Activated CD8-positive, alpha-beta memory T cell treated with anti-CD3 and anti-CD28 coated beads, Interleukin-2, amount 50 U/mL, for 48 hours (primary cell): ENCODE results near the gene B4GALT1.

Experiments used
- DNase-seq: peaks from one replicate; pipeline ENCODE4 v3.0.0-alpha.2; 2020

B4GALT1 gene, protein sequence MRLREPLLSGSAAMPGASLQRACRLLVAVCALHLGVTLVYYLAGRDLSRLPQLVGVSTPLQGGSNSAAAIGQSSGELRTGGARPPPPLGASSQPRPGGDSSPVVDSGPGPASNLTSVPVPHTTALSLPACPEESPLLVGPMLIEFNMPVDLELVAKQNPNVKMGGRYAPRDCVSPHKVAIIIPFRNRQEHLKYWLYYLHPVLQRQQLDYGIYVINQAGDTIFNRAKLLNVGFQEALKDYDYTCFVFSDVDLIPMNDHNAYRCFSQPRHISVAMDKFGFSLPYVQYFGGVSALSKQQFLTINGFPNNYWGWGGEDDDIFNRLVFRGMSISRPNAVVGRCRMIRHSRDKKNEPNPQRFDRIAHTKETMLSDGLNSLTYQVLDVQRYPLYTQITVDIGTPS

GRCh38 chr9:33167084-33167971, at the start of gene B4GALT1:
TSS of gene B4GALT1 (minus strand) at chr9:33167336. CDS start at chr9:33167169, 167 bp downstream.
- DNase-seq, result peak; percentile 99

DNA sequence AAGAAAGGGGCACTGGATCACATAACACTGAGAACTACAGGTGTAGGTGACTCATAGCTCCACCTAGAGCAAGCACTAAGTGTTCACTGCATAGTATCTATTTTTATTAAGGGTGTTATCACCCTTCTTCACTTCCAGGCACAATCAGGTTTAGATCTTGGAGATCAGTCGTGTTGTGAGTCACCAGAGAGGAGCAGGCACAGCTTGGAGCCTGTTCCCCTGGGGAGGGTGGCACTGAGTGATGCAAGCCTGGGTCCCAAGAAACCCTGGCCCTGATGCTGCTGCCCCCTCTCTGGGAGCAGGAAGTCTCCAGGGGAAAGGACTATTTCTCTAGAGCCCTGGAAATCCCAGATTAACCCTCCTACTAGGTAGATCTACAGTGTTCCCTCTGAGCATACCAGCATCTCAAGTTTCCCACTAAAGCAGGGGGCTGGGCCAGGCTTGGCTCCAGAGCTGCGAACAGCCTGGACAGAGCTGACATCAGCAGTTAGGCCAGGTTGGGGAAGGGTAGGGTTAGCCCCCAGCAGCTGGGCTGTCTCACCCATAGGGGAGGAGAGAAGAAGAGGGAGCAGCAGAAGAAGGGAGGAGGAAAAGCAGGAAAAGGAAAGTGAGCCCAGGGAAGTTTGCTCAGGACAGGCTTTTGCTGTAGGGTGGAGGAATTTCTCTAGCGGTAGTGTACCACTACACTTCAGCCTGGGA, 44.7 kb upstream of the B4GALT1 start:
- DNase-seq, result no peak

DNA sequence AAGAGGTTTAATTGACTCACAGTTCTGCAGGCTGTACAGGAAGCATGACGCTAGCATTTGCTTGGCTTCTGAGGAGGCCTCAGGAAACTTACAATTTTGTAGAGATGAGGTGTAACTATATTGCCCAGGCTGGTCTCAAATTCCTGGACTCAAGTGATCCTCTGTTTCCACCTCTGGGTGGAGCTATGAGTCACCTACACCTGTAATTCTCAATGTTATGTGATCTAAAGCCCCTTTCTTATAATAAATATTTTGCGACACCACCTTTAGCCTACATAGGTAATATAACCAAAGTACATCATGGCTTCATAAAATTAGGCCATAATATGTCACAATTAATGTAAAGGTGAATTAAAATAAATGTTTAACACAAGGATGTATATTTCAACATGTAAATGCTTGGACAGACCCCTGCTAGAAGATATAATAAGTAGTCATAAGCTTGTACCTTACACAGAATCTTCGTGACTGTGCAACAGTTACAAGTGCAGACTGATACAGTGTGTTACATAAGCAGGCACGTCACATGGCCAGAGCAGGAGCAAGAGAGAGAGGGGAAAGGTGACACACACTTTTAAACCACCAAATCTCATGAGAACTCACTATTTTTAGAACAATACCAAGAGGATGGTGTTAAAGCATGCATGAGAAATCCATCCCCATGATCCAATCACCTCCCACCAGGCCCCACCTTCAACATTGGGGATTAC, 43.0 kb upstream of the B4GALT1 start:
- DNase-seq, result no peak

GRCh38 chr9:33209394-33209793, 42.3 kb upstream of the B4GALT1 start:
- no peak for DNase-seq

GRCh38 chr9:33202552-33203201, 35.5 kb upstream of the B4GALT1 start:
- peak; percentile 56 for DNase-seq

GRCh38 chr9:33202018-33202417, 34.9 kb upstream of the B4GALT1 start:
- DNase-seq, result peak; percentile 39

DNA sequence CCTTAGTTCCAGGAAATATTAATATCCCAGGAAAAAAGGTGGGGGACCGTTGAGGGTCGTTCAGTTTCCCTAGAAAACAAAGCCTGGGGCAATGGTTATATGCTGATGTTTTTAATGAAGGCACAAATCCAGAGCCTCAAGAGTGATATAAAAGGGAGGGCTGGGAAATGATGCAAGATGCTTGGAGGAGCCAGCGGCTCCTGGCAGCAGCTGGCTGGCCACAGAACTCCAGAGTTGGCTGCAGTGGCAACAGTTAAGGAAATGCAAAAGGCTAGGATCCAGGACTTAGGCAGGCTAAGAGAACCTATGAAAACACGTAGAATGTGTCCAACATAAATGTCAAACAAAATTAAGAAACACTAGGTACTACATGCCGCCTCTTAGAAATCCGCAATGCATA, 31.0 kb upstream of the B4GALT1 start:
- DNase-seq, result no peak

- DNase-seq, result no peak
These were observed 30.4 kb upstream of the B4GALT1 start for GRCh38 chr9:33197279-33198152.

DNA sequence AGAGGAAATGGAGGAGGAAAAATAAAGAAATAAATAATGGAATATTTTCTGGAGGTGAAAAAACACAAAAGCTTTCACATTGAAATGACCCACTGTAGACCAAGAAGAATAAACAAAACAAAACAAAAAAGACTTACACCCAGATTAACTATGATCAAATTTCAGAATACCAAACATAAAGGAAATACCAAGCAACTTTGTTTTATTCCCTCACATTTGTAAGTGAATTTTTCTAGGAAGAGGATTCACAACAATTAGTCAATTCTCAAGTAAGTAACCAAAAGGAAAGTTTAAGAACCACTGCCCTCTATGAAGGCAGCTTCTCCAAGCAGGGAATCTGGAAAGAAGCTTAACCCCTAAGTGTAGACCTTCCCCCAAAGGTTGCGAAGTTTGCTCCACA, 29.6 kb upstream of the B4GALT1 start:
- DNase-seq, result no peak

GRCh38 chr9:33193818-33194217, 26.7 kb upstream of the B4GALT1 start:
- DNase-seq, result no peak

GRCh38 chr9:33192493-33193255, 25.5 kb upstream of the B4GALT1 start:
- no peak for DNase-seq

GRCh38 chr9:33190021-33190705, 23.0 kb upstream of the B4GALT1 start:
- no peak for DNase-seq

DNA sequence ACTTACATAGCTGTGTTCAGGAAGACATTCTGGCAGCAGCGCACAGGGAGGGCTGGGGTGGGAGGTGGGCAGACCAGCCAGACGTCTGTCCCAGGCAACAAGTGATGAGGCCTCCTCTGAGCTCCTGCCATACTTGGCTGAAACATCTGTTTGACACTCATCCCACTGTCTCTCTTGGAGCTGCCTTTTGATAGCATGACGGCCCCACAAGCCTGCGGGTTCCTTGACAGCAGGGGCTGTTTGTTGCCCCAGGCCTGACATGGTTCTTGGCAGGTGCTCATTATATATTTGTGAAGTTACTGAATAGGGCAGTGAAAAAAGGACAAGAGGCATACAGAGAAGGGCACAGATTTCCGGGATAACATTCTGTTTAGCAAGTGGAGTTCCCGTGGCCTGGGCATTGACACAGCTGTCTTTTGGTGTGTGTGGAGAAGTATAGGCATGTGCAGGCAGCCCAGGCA, 22.2 kb upstream of the B4GALT1 start:
- DNase-seq, result no peak

DNA sequence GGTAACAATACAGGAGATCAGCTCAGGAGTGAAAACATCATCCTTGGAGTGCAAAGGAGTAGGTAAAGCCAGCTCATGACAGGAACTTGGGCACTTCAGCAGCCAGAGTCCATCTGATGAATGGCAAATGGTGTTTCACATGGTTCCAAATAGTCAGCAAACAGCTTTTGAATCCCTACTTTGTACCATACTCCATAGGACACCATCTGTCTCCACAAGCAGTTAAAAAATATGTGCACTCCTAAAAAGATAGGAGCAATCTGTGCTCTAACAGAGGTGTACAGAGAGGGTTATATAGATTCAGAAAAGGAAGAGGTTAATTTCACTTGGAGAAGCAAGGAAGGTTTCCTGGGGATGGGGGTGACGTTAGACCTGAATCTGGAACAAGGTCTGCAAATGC, 21.6 kb upstream of the B4GALT1 start:
- DNase-seq, result no peak

GRCh38 chr9:33187519-33188218, 20.5 kb upstream of the B4GALT1 start:
- no peak for DNase-seq

- DNase-seq, result no peak
These were observed 19.5 kb upstream of the B4GALT1 start for GRCh38 chr9:33186457-33187168.

DNA sequence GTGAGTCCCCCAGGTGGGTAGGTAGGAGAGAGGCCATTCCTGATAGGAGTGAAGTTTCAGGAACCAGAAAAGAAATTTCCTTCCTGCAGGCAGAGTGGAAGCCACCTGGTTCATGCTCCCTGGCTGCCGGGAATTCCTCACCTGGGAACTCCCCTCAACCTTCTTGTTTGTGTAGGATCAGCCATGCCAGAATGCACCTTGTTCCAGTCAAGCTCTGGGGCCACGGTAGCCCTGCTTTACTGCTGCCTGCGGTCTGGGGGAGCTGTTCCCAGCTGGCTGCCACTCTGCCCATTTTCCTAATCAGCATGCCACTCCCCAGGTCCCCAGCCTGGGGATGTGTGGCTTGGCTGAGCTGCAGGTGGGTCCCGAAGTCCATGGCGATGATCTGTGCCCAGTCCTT, 18.7 kb upstream of the B4GALT1 start:
- DNase-seq, result no peak

GRCh38 chr9:33185406-33185805, 18.3 kb upstream of the B4GALT1 start:
- no peak for DNase-seq
